ENCODE measurements around the gene MPO. TPM values are rescaled to one million over a fixed set of nuclear protein-coding genes. Genes with fewer than 3 reads are reported as not detected.

Gene MPO
- total and polyA plus RNA-seq, 10 of the 15 experiments (the other 5 are each of a cell fraction or from before 2014, with no cell fraction given): 0.06 to 0.49 (median 0.14) TPM

DNA sequence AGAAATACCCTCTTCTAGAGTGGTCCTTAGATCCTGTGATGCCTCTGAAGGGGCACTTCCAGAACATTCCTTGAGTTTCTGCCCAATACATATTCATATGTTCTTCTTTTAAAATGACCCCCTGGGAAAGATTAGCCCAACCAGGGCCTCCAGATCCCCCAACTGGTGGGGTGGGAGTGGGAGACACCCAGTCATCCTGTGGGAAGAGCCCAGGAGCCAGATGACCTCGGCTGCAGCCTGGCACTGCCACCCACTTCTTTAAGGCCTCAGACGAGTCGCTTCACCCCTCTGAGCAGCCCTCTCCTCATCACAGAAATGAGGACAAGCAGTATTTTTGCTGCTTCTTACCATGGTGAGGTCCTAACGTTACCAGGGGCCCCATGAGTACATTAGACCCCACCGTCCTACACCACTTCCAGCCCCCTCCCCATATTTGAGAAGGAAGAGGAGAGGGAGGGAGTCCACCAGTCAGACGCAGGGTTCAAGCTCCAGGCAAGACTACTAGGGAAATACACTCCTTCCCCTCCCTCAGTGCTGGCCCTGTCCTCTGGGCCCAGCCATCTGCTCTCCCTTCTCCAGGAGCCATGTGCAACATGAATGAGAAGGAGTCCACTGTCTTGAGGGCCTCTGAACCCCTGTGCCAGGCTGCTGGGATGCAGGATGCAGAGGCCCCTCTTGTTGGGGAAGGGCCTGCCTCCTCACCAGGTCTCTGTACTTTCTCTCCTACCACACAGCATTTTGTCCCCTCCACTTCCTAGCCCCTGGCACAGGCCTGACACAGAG lies 11.8 kb downstream of the MPO start:
- Histone ChIP-seq H3K27ac (ENCODE audit: control insufficient read depth, insufficient read depth) (no peak overlapping the region), H3K27me3 (replicated peaks in 1 of 2; ENCODE audit: control insufficient read depth in 2 of 2, insufficient read depth in 2 of 2, low read length in 1 of 2) (no peaks in the 10 kb centered on the region; a peak in 1 of 4 replicates), H3K9me3 (replicated peaks; ENCODE audit: control insufficient read depth, insufficient read depth, low read length) (no peaks in the 10 kb centered on the region), H3K4me2 (ENCODE audit: control insufficient read depth, insufficient read depth) (no peak overlapping the region), H4K20me1 (ENCODE audit: control insufficient read depth, insufficient read depth) (no peaks in the 10 kb centered on the region), H3K36me3 (ENCODE audit: control insufficient read depth in 2 of 2, insufficient read depth in 2 of 2, low read length in 1 of 2) (no peaks in the 10 kb centered on the region), H3K4me1 (ENCODE audit: control insufficient read depth, insufficient read depth, low read length) (no peaks in the 10 kb centered on the region; the same call in 1 of the 2 replicates), H3K79me2 (ENCODE audit: control insufficient read depth, insufficient read depth, low read length) (no peaks in the 10 kb centered on the region), H2AFZ (ENCODE audit: control insufficient read depth, low read depth, low read length) (no peak overlapping the region), H3K9ac (ENCODE audit: control insufficient read depth, insufficient read depth, low read length) (no peak overlapping the region), H3K4me3 (no peak overlapping the region)
- intact Hi-C loops (cut with micrococcal nuclease; ENCODE audit: unreplicated experiment) (no loop called here), in situ Hi-C loops (cut with MboI) (no loop called here)
- ATAC-seq (no peak), DNase-seq (ENCODE audit: low read depth, low spot score) (no peak), FAIRE-seq (no peak)
- no TSS peak for BruUV-seq (replicated peaks)
- SMC1A ChIA-PET (ENCODE audit: uncharacterized antibody, unreplicated experiment): no interaction called here
- CTCF ChIA-PET: no interaction called here
- POLR2A ChIA-PET: no interaction called here
- 20% methylated on average over 6 of the region's 6 CpGs for WGBS (ENCODE audit: insufficient coverage, insufficient replicate concordance, low lambda C conversion rate, missing lambda C conversion rate)
- RAD21 ChIA-PET (ENCODE audit: unreplicated experiment): no interaction called here
- TF ChIP-seq, protein P1, sequence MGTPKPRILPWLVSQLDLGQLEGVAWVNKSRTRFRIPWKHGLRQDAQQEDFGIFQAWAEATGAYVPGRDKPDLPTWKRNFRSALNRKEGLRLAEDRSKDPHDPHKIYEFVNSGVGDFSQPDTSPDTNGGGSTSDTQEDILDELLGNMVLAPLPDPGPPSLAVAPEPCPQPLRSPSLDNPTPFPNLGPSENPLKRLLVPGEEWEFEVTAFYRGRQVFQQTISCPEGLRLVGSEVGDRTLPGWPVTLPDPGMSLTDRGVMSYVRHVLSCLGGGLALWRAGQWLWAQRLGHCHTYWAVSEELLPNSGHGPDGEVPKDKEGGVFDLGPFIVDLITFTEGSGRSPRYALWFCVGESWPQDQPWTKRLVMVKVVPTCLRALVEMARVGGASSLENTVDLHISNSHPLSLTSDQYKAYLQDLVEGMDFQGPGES (IDR thresholded peaks at IDR 0.05): no peak
- no peak for TF ChIP-seq SMAD5 (IDR thresholded peaks at IDR 0.05; ENCODE audit: low read depth)
- TF ChIP-seq, protein P2, sequence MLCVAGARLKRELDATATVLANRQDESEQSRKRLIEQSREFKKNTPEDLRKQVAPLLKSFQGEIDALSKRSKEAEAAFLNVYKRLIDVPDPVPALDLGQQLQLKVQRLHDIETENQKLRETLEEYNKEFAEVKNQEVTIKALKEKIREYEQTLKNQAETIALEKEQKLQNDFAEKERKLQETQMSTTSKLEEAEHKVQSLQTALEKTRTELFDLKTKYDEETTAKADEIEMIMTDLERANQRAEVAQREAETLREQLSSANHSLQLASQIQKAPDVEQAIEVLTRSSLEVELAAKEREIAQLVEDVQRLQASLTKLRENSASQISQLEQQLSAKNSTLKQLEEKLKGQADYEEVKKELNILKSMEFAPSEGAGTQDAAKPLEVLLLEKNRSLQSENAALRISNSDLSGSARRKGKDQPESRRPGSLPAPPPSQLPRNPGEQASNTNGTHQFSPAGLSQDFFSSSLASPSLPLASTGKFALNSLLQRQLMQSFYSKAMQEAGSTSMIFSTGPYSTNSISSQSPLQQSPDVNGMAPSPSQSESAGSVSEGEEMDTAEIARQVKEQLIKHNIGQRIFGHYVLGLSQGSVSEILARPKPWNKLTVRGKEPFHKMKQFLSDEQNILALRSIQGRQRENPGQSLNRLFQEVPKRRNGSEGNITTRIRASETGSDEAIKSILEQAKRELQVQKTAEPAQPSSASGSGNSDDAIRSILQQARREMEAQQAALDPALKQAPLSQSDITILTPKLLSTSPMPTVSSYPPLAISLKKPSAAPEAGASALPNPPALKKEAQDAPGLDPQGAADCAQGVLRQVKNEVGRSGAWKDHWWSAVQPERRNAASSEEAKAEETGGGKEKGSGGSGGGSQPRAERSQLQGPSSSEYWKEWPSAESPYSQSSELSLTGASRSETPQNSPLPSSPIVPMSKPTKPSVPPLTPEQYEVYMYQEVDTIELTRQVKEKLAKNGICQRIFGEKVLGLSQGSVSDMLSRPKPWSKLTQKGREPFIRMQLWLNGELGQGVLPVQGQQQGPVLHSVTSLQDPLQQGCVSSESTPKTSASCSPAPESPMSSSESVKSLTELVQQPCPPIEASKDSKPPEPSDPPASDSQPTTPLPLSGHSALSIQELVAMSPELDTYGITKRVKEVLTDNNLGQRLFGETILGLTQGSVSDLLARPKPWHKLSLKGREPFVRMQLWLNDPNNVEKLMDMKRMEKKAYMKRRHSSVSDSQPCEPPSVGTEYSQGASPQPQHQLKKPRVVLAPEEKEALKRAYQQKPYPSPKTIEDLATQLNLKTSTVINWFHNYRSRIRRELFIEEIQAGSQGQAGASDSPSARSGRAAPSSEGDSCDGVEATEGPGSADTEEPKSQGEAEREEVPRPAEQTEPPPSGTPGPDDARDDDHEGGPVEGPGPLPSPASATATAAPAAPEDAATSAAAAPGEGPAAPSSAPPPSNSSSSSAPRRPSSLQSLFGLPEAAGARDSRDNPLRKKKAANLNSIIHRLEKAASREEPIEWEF (IDR thresholded peaks at IDR 0.05; ENCODE audit: insufficient replicate concordance, low read depth, low read length): no peak
- TF ChIP-seq YBX1 (IDR thresholded peaks at IDR 0.05): no peak
- TF ChIP-seq, protein P3, sequence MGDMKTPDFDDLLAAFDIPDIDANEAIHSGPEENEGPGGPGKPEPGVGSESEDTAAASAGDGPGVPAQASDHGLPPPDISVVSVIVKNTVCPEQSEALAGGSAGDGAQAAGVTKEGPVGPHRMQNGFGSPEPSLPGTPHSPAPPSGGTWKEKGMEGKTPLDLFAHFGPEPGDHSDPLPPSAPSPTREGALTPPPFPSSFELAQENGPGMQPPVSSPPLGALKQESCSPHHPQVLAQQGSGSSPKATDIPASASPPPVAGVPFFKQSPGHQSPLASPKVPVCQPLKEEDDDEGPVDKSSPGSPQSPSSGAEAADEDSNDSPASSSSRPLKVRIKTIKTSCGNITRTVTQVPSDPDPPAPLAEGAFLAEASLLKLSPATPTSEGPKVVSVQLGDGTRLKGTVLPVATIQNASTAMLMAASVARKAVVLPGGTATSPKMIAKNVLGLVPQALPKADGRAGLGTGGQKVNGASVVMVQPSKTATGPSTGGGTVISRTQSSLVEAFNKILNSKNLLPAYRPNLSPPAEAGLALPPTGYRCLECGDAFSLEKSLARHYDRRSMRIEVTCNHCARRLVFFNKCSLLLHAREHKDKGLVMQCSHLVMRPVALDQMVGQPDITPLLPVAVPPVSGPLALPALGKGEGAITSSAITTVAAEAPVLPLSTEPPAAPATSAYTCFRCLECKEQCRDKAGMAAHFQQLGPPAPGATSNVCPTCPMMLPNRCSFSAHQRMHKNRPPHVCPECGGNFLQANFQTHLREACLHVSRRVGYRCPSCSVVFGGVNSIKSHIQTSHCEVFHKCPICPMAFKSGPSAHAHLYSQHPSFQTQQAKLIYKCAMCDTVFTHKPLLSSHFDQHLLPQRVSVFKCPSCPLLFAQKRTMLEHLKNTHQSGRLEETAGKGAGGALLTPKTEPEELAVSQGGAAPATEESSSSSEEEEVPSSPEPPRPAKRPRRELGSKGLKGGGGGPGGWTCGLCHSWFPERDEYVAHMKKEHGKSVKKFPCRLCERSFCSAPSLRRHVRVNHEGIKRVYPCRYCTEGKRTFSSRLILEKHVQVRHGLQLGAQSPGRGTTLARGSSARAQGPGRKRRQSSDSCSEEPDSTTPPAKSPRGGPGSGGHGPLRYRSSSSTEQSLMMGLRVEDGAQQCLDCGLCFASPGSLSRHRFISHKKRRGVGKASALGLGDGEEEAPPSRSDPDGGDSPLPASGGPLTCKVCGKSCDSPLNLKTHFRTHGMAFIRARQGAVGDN (IDR thresholded peaks at IDR 0.05): no peak
- no peak for TF ChIP-seq FOXK2 (IDR thresholded peaks at IDR 0.05)
- TF ChIP-seq HCFC1 (IDR thresholded peaks at IDR 0.05; ENCODE audit: low read length): no peak
- TF ChIP-seq POLR2AphosphoS2 (IDR thresholded peaks at IDR 0.05; ENCODE audit: low read depth, low read length): no peak
- TF ChIP-seq, protein P4, sequence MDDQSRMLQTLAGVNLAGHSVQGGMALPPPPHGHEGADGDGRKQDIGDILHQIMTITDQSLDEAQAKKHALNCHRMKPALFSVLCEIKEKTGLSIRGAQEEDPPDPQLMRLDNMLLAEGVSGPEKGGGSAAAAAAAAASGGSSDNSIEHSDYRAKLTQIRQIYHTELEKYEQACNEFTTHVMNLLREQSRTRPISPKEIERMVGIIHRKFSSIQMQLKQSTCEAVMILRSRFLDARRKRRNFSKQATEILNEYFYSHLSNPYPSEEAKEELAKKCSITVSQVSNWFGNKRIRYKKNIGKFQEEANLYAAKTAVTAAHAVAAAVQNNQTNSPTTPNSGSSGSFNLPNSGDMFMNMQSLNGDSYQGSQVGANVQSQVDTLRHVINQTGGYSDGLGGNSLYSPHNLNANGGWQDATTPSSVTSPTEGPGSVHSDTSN (IDR thresholded peaks at IDR 0.05; ENCODE audit: insufficient replicate concordance, low read depth, low read length): no peak
- no peak for TF ChIP-seq EGR1 (IDR thresholded peaks at IDR 0.05; ENCODE audit: borderline replicate concordance in 1 of 2, low read depth in 2 of 2, low read length in 2 of 2)
- TF ChIP-seq SUZ12 (IDR thresholded peaks at IDR 0.05; ENCODE audit: unreplicated experiment): no peak
- no peak for TF ChIP-seq CHD2 (IDR thresholded peaks at IDR 0.05; ENCODE audit: borderline replicate concordance, low read depth, low read length)

Data from GM12878 (cell line).